Testis (tissue), 3 donors: ENCODE measurements around the gene LRRC17. TPM values are rescaled to one million over a fixed set of nuclear protein-coding genes. Genes with fewer than 3 reads are reported as not detected.
A peak's percentile ranks its signal among the peaks of the same experiment; 100 is the strongest.
"Not testable (repeated sequence)": the region's sequence is repeated elsewhere in the genome, so short reads cannot be mapped to it uniquely, and the experiment has no call there.

Experiments used
- DNase-seq: peaks from one replicate; pipeline ENCODE4 v3.0.0-alpha.2; 2019
- H3K27ac ChIP-seq, 2 donors: fragments of 200-600 bp; sonication (generic); one replicate each; pipeline ENCODE4 v1.5.1; 2019
- H3K27me3 ChIP-seq: fragments of 200-600 bp; sonication (generic); one replicate; pipeline ENCODE4 v1.5.1; 2019
- H3K36me3 ChIP-seq: fragments of 200-600 bp; sonication (generic); one replicate; pipeline ENCODE4 v1.5.1; 2017; ENCODE audit warnings: low read depth; ENCODE audit errors: missing control alignments
- H3K4me1 ChIP-seq: fragments of 200-600 bp; sonication (generic); one replicate; pipeline ENCODE4 v1.5.1; 2019
- H3K4me3 ChIP-seq, 2 donors: fragments of 200-600 bp; sonication (generic); one replicate each; pipeline ENCODE4 v1.5.1; 2017 to 2019
- H3K9me3 ChIP-seq: fragments of 200-600 bp; sonication (generic); one replicate; pipeline ENCODE4 v1.5.1; 2017
- POLR2A ChIP-seq: fragments of 450-650 bp; IDR thresholded peaks from one replicate; pipeline ENCODE4 v1.6.1; 2017; ENCODE audit warnings: antibody characterized with exemption, mild to moderate bottlenecking, moderate library complexity
- WGBS, 2 donors: methylation state at CpG; one replicate each; pipeline ENCODE4 v1.1.5; 2018; 5-methylcytosine and 5-hydroxymethylcytosine counted together
- intact Hi-C: fragments of 100-400 bp; cut with DNase I; formaldehyde crosslinking; loops from one replicate; pipeline ENCODE4 v1.15.1; 2023; ENCODE audit warnings: low total_unique reads
- polyA plus RNA-seq: library from polyadenylated mRNA; stranded (reverse); fragments of 350-450 nt; fragmentation: Illumina TruSeq; extraction: RNeasy Lipid Tissue Mini Kit (QIAGEN cat#74804); gene quantifications from one replicate; pipeline ENCODE4 v1.2.3, GENCODE V29; 2014; ENCODE audit warnings: low read depth, low replicate concordance; ENCODE audit not compliant: insufficient read depth
- total RNA-seq, 2 donors: library from RNA; depleted of rRNA; stranded (reverse); fragments of >200 nt; gene quantifications; one replicate each; pipeline ENCODE4 v1.2.3, GENCODE V29; 2016
- TF ChIP-seq, protein P1 (sequence below), 3 experiments: fragments of 450-650 bp in 2 of 3; fragments of 200-600 bp in 1 of 3; sonication (generic) in 1 of 3; IDR thresholded peaks; one replicate each; pipeline ENCODE4 v1.5.1; 2016 to 2019; ENCODE audit warnings: antibody characterized with exemption in 3 of 3, mild to moderate bottlenecking in 2 of 3, moderate library complexity in 1 of 3

The LRRC17 gene
- total and polyA plus RNA-seq, 3 donors from 2014 or later = 5.8 to 9.7 (median 8.2) TPM

DNA sequence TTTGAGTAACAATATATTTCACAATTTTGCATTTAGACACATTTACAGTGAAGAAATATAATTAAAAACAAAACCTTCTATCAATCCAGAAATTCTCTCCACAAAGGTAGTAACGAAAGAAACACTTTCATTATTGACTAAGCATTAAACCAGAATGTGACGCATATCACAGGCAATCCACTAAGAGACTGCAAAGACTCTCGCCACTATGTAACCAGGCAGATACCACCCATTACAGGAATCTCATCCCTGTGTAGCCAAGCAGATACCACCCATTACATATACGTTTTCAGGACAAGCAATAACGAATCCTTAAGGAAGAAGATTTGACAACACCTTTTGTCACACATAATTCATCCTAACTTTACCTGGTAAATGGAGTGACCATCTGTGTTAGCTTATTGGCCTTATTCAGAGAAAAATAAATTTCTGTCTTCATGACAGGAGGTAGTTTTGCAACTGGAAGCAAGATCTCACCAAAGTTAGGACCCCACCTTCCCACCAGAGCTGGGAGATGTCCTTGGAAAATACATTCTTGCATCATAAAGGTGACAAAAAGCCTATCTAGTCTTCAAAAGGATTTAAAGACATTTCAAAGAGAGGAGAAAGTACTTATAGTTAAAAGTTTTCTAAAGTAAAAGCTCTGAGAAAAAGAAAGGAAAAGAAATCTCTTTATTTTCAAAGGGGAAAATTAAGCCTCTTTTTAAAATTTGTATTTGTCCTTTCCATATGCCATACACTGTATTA is 30.8 kb downstream of the LRRC17 start:
- Histone ChIP-seq H3K9me3 (no peaks in the 10 kb centered on the region), H3K27me3 (no peaks in the 10 kb centered on the region), H3K4me1 (peaks cover 15% of the 10 kb centered on the region), H3K27ac (peak overlapping the region in 1 of 2 donors; percentile 72), H3K4me3 (no peak overlapping the region), H3K36me3 (no peaks in the 10 kb centered on the region)
- no peak for DNase-seq
- intact Hi-C loops = no loop called here
- WGBS, 2 donors = 76 to 83% methylated on average over 5 of the region's 5 CpGs
- no peak for TF ChIP-seq POLR2A
- TF ChIP-seq, protein P1, sequence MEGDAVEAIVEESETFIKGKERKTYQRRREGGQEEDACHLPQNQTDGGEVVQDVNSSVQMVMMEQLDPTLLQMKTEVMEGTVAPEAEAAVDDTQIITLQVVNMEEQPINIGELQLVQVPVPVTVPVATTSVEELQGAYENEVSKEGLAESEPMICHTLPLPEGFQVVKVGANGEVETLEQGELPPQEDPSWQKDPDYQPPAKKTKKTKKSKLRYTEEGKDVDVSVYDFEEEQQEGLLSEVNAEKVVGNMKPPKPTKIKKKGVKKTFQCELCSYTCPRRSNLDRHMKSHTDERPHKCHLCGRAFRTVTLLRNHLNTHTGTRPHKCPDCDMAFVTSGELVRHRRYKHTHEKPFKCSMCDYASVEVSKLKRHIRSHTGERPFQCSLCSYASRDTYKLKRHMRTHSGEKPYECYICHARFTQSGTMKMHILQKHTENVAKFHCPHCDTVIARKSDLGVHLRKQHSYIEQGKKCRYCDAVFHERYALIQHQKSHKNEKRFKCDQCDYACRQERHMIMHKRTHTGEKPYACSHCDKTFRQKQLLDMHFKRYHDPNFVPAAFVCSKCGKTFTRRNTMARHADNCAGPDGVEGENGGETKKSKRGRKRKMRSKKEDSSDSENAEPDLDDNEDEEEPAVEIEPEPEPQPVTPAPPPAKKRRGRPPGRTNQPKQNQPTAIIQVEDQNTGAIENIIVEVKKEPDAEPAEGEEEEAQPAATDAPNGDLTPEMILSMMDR (IDR thresholded peaks at IDR 0.05) = no peak

DNA sequence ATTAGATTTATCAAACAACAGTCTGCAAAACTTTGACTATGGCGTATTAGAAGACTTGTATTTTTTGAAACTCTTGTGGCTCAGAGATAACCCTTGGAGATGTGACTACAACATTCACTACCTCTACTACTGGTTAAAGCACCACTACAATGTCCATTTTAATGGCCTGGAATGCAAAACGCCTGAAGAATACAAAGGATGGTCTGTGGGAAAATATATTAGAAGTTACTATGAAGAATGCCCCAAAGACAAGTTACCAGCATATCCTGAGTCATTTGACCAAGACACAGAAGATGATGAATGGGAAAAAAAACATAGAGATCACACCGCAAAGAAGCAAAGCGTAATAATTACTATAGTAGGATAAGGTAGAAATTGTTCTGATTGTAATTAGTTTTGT is 31.4 kb downstream of the LRRC17 start:
- 90 to 91% methylated on average over 4 of the region's 4 CpGs for WGBS, 2 donors
- Histone ChIP-seq H3K27ac (peak overlapping the region in 1 of 2 donors; percentile 7), H3K4me1 (peaks cover 15% of the 10 kb centered on the region), H3K36me3 (no peaks in the 10 kb centered on the region), H3K9me3 (no peaks in the 10 kb centered on the region), H3K27me3 (no peaks in the 10 kb centered on the region), H3K4me3 (no peak overlapping the region)
- intact Hi-C loops = no loop called here
- DNase-seq = no peak
- TF ChIP-seq POLR2A = no peak
- TF ChIP-seq, protein P1 (IDR thresholded peaks at IDR 0.05) = no peak

DNA sequence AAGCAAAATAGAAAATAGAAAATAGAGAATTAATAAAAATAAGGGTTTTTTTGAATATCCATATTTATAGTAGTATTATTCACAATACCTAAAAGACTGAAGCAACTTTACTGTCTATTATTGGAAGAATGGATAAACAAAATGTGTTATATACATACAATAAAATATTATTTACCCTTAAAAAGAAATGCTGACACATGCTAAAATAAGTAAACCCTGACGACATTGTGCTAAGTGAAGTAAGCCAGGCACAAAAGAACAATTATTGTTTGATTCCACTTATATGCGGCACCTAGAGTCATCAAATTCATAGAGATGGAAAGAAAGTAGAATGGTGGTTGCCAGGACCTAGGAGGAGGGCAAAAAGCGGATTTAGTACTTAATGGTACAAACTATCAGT is 39.0 kb downstream of the LRRC17 start:
- Histone ChIP-seq H3K36me3 (no peaks in the 10 kb centered on the region), H3K4me3 (no peak overlapping the region), H3K4me1 (no peaks in the 10 kb centered on the region), H3K9me3 (no peaks in the 10 kb centered on the region), H3K27ac (no peak overlapping the region), H3K27me3 (no peaks in the 10 kb centered on the region)
- 92 to 94% methylated on average over 3 of the region's 3 CpGs for WGBS, 2 donors
- TF ChIP-seq, protein P1 (IDR thresholded peaks at IDR 0.05) = no peak
- TF ChIP-seq POLR2A = no peak
- no peak for DNase-seq
- intact Hi-C loops = no loop called here

DNA sequence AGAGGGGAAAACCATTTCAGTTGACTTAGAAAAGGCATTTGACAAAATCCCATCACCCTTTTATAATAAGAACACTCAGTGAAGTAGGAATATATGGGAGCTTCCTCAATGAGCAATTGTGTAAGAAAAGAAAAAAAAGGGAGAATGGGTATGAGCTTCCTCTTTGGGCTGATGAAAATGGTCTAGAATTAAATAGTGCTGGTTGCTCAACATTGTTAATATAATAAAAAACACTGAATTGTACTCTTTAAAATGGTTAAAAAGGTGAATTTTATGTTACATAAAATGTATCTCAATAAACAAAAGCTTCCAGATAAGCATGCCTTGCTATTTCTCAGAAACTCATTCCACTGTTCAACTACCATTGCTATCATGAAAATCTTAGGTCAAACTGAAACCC is 40.6 kb downstream of the LRRC17 start:
- TF ChIP-seq, protein P1 (IDR thresholded peaks at IDR 0.05) = no peak
- no peak for TF ChIP-seq POLR2A
- no peak for DNase-seq
- intact Hi-C loops = no loop called here

DNA sequence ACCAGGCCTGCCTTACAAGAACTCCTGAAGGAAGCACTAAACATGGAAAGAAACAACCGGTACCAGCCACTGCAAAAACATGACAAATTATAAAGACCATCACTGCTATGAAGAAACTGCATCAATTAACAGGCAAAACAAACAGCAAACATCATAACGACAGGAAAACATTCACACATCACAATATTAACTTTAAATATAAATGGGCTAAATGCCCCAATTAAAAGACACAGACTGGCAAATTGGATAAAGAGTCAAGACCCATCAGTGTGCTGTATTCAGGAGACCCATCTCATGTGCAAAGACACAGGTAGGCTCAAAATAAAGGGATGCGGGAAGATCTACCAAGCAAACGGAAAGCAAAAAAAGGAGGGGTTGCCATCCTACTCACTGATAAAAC is 41.6 kb downstream of the LRRC17 start:
- H3K27me3 ChIP-seq, H3K27ac ChIP-seq, H3K4me1 ChIP-seq, intact Hi-C loops, H3K4me3 ChIP-seq, H3K9me3 ChIP-seq, DNase-seq, H3K36me3 ChIP-seq: not testable (repeated sequence)
- WGBS, 2 donors = 78 to 97% methylated on average over 4 of the region's 4 CpGs

More for the DNA sequence above, 40.6 kb downstream of the LRRC17 start:
- no peaks in the 10 kb centered on the region for H3K4me1 ChIP-seq
- H3K36me3 ChIP-seq = no peaks in the 10 kb centered on the region
- H3K4me3 ChIP-seq = no peak overlapping the region
- H3K27me3 ChIP-seq = no peaks in the 10 kb centered on the region
- H3K9me3 ChIP-seq = no peaks in the 10 kb centered on the region
- no peak overlapping the region for H3K27ac ChIP-seq

DNA sequence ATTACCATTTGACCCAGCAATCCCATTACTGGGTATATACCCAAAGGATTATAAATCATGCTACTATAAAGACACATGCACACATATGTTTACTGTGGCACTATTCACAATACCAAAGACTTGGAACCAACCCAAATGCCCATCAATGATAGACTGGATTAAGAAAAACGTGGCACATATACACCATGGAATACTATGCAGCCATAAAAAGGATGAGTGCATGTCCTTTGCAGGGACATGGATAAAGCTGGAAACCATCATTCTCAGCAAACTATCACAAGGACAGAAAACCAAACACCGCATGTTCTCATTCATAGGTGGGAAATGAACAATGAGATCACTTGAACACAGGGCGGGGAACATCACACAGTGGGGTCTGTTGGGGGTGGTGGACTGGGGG is 45.2 kb downstream of the LRRC17 start:
- H3K36me3 ChIP-seq, H3K9me3 ChIP-seq, H3K27me3 ChIP-seq, DNase-seq, H3K27ac ChIP-seq, H3K4me3 ChIP-seq, intact Hi-C loops, H3K4me1 ChIP-seq: not testable (repeated sequence)
- 90 to 93% methylated on average over 3 of the region's 3 CpGs for WGBS, 2 donors

DNA sequence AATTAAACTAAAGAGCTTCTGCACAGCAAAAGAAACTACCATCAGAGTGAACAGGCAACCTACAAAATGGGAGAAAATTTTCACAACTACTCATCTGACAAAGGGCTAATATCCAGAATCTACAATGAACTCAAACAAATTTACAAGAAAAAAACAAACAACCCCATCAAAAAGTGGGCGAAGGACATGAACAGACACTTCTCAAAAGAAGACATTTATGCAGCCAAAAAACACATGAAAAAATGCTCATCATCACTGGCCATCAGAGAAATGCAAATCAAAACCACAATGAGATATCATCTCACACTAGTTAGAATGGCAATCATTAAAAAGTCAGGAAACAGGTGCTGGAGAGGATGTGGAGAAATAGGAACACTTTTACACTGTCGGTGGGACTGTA is 49.2 kb downstream of the LRRC17 start:
- H3K36me3 ChIP-seq, H3K27ac ChIP-seq, H3K4me1 ChIP-seq, DNase-seq, H3K27me3 ChIP-seq, intact Hi-C loops, H3K4me3 ChIP-seq, H3K9me3 ChIP-seq: not testable (repeated sequence)
- 55 to 100% methylated on average over 1 to 2 of the region's 2 CpGs for WGBS, 2 donors
